GM21447 (cell line): ENCODE results near the gene COMMD7.
"Not testable (repeated sequence)": the region's sequence is repeated elsewhere in the genome, so short reads cannot be mapped to it uniquely, and the experiment has no call there.

ENCODE experiments used
- ATAC-seq: cut with Tn5 transposase; IDR thresholded peaks from one replicate; pipeline ENCODE4 v1.9.1; 2021; ENCODE audit not compliant: unreplicated experiment

COMMD7 gene

DNA sequence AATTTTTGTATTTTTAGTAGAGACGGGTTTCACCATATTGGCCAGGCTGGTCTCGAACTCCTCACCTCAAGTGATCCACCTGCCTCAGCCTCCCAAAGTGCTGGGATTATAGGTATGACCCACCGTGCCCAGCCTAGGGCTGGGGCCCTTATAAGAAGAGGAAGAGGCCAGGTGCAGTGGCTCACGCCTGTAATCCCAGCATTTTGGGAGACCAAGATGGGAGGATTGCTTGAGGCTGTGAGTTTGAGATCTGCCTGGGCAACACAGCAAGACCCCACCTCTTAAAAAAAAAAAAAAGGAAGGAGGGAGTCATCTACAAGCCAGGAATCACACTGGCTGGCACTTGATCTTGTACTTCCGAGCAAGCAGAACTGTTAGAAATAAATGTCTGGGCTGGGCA is 13.9 kb downstream of the COMMD7 start:
- ATAC-seq: not testable (repeated sequence)

DNA sequence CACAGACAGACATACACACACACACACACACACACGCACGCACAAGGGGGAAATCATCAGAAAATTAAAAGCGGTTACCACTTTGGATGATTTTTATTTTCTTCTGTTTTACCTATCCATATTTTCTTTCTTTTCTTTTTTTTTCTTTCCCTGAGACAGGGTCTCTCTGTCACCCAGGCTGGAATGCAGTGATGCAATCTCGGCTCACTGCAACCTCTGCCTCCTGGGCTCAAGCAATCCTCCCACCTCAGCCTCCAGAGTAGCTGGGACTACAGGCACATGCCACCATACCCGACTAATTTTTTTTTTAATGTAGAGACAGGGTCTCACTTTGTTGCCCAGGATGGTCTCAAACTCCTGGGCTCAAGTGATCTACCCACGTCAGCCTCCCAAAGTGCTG is 14.8 kb downstream of the COMMD7 start:
- ATAC-seq: not testable (repeated sequence)

DNA sequence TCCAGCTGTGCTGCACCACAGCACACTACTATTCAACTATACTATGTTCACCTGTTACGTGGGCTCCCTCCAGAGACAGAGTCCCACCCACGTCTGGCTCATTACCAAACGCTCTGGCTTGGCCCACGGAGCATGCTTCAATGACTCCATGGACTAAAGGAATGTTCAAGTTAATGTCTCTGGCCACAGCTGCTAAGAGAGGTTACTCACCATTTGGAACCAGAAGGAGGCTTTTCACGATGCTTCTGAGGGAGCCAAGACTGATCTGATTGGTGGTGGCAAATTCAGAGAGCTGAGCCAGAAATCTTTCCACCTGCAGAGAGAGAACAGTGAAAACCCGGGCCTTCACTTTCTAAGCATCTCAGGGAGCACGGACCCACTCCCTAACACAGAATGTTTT is 15.6 kb downstream of the COMMD7 start:
- no peak for ATAC-seq

- ATAC-seq: no peak
Observed at GRCh38 chr20:32718749-32719348, 24.4 kb downstream of the COMMD7 start.

- ATAC-seq: no peak
Observed at GRCh38 chr20:32711346-32711745, 31.9 kb downstream of the COMMD7 start.

DNA sequence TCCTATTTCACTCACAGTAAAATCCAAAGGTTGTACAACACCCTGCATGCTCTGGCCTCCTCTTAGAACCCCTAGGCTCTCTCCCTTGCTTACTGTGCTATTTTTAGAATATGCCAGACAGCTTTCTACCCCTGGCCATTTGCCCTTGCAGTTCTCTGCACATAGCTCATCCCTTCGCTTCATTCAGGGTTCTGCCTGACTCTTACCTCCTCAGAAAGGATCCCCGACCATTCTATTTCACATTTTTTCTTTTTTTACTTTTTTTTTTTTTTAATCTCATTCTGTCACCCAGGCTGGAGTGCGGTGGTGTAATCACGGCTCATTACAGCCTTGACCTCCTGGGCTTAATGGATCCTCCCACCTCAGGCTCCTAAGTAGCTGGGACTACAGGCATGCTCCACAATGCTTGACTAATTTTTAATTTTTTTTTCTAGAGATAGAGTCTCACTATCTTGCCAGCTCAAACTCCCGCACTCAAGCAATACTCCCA is 33.6 kb downstream of the COMMD7 start:
- no peak for ATAC-seq

DNA sequence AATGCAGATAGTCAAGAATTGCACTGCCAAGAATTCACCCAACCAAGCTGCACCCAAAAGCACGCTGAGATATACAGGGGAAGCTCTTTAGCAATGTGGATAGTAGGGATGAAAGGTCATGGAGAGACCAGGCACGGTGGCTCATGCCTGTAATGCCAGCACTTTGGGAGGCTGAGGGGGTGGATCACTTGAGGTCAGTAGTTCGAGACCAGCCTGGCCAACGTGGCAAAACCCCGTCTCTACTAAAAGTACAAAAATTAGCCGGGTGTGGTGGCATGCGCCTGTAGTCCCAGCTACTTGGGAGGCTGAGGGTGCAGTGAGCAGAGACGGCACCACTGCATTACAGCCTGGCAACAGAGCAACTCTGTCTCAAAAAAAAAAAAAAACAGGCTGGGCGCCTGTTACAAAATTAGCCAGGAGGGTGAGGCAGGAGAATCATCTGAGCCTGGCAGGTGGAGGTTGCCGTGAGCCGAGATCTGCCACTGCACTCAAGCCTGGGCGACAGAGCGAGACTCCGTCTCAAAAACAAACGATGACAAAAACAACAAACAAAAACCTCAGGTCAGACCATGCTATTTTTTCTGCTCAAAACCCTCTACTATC is 34.1 kb downstream of the COMMD7 start:
- not testable (repeated sequence) for ATAC-seq

- ATAC-seq: no peak
Observed at GRCh38 chr20:32707691-32708581, 35.3 kb downstream of the COMMD7 start.

GRCh38 chr20:32706486-32706885 is 36.8 kb downstream of the COMMD7 start:
- no peak for ATAC-seq

DNA sequence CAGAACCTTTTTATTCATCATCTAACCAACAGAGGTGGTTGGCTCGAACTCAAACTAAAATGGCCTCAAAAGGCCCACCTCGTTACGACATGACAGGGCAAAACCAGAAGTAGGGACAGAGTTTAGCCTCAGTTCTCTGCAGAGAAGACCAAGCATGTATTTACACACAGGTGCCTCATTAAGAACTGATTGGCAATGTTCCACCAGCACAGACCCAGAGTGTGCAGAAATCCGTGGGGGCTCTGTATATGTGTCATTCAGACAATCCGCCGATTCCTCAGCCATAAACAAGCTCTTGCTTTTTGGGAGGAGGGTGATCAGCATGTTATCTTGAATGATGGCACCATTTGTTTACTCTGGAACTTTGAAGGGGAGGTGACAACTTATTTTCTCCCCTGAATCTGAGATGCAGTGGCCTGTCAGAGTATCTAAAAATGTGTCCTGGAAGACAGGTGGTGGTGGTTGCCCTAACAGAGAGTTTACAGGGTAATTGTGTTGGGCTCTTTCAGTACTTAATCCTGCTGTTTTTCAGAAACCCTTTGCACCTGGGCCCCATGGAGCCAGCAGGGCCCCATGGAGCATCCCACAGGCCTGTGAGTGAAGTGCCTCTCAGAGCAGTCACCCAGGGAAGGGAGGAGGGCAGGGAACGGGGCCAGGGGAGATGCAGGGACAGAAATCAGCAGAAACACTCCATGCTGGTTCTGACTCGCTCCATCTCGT is 40.4 kb downstream of the COMMD7 start:
- ATAC-seq: no peak

DNA sequence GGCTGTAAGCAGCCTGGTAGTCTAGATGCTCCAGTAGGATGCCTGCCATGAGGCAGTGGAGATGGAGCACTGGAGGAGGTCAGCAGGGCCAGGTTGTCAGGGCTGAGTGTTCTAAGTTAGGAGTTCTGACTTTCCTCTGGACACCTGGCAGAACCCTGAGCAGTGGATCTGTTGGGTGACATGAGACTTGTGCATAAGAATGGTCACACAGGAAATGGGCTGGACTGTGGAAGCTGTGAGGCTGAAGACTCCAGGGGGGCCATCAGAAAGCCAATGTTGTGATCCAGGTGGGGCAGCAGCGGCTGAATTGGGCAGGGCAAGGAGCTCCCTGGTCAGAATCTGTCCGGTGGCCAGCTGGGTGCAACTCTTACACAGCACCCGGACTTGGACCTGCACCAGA is 45.7 kb downstream of the COMMD7 start:
- ATAC-seq: no peak

GRCh38 chr20:32695089-32695488 is 48.2 kb downstream of the COMMD7 start:
- ATAC-seq: no peak

DNA sequence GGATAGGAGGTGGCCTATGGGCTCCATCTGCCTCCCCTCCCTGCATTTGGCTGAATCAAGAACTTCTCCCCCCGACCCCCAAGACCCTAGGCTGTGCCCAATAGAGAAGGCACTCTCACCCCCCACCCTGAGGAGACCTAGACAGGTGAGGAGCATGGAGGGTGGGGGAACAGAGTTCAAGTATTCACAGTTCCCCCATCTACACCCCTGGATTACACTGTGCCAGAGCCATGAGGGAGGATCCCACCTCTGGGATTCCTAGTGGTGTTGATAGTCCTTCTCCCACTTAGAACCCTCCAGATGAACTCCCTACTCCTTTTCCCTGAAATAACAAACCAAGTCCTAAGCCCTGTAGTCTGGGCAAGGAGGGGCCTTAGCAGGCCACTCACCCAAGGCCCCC is 54.3 kb downstream of the COMMD7 start:
- ATAC-seq: not testable (repeated sequence)

GRCh38 chr20:32687180-32687532 is 56.1 kb downstream of the COMMD7 start:
- no peak for ATAC-seq

GRCh38 chr20:32686530-32687179 is 56.6 kb downstream of the COMMD7 start:
- ATAC-seq: no peak

GRCh38 chr20:32685541-32686529 is 57.4 kb downstream of the COMMD7 start:
- ATAC-seq: no peak

DNA sequence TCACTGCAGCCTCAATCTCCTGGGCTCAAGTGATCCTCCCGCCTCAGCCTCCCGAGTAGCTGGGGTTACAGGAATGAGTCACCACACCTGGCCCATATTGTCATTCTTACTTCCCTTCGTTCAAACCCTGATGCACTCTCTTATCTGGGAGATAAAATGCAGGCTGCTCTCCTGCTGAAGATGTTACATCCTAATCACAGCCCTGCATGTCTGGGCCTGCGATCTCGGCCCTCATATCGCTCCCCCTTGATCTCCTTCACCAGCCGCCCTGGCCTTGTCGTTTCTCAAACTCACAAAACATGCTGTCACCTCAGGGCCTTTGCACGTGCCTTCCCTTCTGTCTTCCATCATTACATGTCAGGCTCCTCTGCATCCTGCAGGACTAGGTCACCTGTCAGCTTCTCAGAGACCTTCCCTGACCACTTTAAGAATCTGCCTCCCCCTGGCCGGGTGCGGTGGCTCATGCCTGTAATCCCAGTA is 60.7 kb downstream of the COMMD7 start:
- no peak for ATAC-seq

DNA sequence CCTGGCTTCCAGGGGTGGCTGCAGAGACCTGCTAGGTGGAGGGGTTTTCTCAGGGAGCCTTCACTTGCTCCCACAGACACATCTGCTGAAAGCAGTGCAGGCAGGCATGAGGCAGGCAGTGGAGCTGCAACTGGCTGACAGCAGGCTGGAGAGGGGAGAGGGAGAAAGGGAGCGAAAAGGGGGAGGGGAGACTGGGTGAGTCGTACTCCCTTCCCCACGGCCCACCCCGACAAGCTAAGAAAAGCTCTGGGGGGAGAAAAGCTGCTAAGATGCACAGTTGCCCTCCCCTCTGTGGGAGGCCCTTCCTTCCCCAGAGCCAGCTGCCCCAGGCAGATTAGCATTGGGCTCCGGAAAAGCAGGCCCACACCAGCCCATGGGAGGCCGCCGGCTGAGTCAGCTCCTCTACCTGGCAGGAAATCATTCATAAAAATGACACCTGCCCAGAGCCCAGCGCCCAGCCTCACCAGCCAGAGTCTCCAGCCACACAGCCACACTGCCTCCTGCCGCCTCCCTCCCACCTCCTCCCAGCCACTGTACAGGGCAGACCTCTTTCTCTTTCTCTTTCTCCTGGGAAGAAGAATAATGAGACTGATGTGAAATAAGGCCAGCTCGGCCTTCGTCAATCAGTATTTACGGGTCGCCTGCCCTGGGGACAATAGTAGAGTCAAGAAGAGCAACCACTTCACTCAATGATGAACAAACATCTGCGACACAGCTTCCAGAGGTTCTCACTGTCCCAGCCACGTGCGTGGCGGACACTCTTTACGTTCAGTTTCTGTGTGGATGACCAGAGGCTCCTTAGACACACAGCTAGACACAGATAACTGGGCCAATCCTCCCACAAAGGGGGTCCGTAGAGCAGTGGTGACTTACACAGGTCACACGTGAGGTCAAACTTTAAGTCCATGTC is 61.8 kb downstream of the COMMD7 start:
- peak; percentile 53 for ATAC-seq
